Mesothelial cell of epicardium (in vitro differentiated cells): ENCODE results near the gene NLRP13. TPM values are rescaled to one million over a fixed set of nuclear protein-coding genes. Genes with fewer than 3 reads are reported as not detected.

Experiments
- DNase-seq, 2 experiments: peaks; one replicate each; pipeline ENCODE4 v3.0.0; 2021; ENCODE audit warnings: low spot score in 2 of 2; ENCODE audit not compliant: unreplicated experiment in 2 of 2
- H3K27ac Mint-ChIP-seq: 2 replicates; pipeline ENCODE4 v1.8.0; 2021; ENCODE audit warnings: mixed read lengths
- H3K27me3 Mint-ChIP-seq: 2 replicates; pipeline ENCODE4 v1.8.0; 2021; ENCODE audit warnings: low read depth, mixed read lengths
- H3K36me3 Mint-ChIP-seq: 2 replicates; pipeline ENCODE4 v1.8.0; 2021; ENCODE audit warnings: mixed read lengths
- H3K4me1 Mint-ChIP-seq: 2 replicates; pipeline ENCODE4 v1.8.0; 2021; ENCODE audit warnings: mixed read lengths
- H3K4me3 Mint-ChIP-seq: 2 replicates; pipeline ENCODE4 v1.8.0; 2021; ENCODE audit warnings: mild to moderate bottlenecking, moderate library complexity, mixed read lengths
- H3K9me3 Mint-ChIP-seq: 2 replicates; pipeline ENCODE4 v1.8.0; 2021; ENCODE audit warnings: mixed read lengths
- CTCF ChIP-seq: fragments of 200-600 bp; sonication (generic); IDR thresholded peaks from one replicate; pipeline ENCODE4 v1.5.0; 2021; ENCODE audit warnings: antibody characterized with exemption; ENCODE audit not compliant: unreplicated experiment
- total RNA-seq: library from RNA; stranded (reverse); gene quantifications from 3 replicates; pipeline ENCODE4 v1.2.1, GENCODE V29; 2021

The NLRP13 gene
- total RNA-seq, 1 donor from 2014 or later = not detected

GRCh38 chr19:55867101-55867500, 65.0 kb downstream of the NLRP13 start:
- DNase-seq = no peak
- Mint-ChIP-seq H3K36me3 (peaks cover 10% of the 10 kb centered on the region), H3K27me3 (no peaks in the 10 kb centered on the region), H3K27ac (no peak overlapping the region), H3K4me3 (no peak overlapping the region), H3K9me3 (peaks cover 59% of the 10 kb centered on the region), H3K4me1 (no peaks in the 10 kb centered on the region)
- TF ChIP-seq CTCF = no peak

GRCh38 chr19:55866521-55866920, 65.6 kb downstream of the NLRP13 start:
- no peak for TF ChIP-seq CTCF
- H3K4me3 Mint-ChIP-seq = no peak overlapping the region
- H3K9me3 Mint-ChIP-seq = peaks cover 62% of the 10 kb centered on the region
- no peaks in the 10 kb centered on the region for H3K4me1 Mint-ChIP-seq
- peaks cover 10% of the 10 kb centered on the region for H3K36me3 Mint-ChIP-seq
- H3K27me3 Mint-ChIP-seq = no peaks in the 10 kb centered on the region
- H3K27ac Mint-ChIP-seq = no peak overlapping the region
- DNase-seq = no peak

- H3K27me3 Mint-ChIP-seq = no peaks in the 10 kb centered on the region
- H3K4me1 Mint-ChIP-seq = no peaks in the 10 kb centered on the region
- peaks cover 47% of the 10 kb centered on the region for H3K9me3 Mint-ChIP-seq
- peaks cover 4% of the 10 kb centered on the region for H3K36me3 Mint-ChIP-seq
- DNase-seq = no peak
- no peak overlapping the region for H3K27ac Mint-ChIP-seq
- H3K4me3 Mint-ChIP-seq = no peak overlapping the region
- no peak for TF ChIP-seq CTCF
Measured at GRCh38 chr19:55858969-55859368, 73.2 kb downstream of the NLRP13 start.

GRCh38 chr19:55858401-55858800, 73.7 kb downstream of the NLRP13 start:
- DNase-seq = no peak
- H3K4me3 Mint-ChIP-seq = no peak overlapping the region
- TF ChIP-seq CTCF = no peak
- H3K36me3 Mint-ChIP-seq = peaks cover 4% of the 10 kb centered on the region
- no peaks in the 10 kb centered on the region for H3K4me1 Mint-ChIP-seq
- peaks cover 52% of the 10 kb centered on the region for H3K9me3 Mint-ChIP-seq
- no peaks in the 10 kb centered on the region for H3K27me3 Mint-ChIP-seq
- no peak overlapping the region for H3K27ac Mint-ChIP-seq

GRCh38 chr19:55857974-55858373, 74.2 kb downstream of the NLRP13 start:
- no peak for DNase-seq
- no peak overlapping the region for H3K27ac Mint-ChIP-seq
- no peak for TF ChIP-seq CTCF
- H3K9me3 Mint-ChIP-seq = peaks cover 52% of the 10 kb centered on the region
- no peaks in the 10 kb centered on the region for H3K27me3 Mint-ChIP-seq
- no peaks in the 10 kb centered on the region for H3K4me1 Mint-ChIP-seq
- no peak overlapping the region for H3K4me3 Mint-ChIP-seq
- H3K36me3 Mint-ChIP-seq = peaks cover 4% of the 10 kb centered on the region

GRCh38 chr19:55857149-55857548, 75.0 kb downstream of the NLRP13 start:
- peaks cover 57% of the 10 kb centered on the region for H3K9me3 Mint-ChIP-seq
- TF ChIP-seq CTCF = no peak
- no peaks in the 10 kb centered on the region for H3K27me3 Mint-ChIP-seq
- H3K36me3 Mint-ChIP-seq = peaks cover 5% of the 10 kb centered on the region
- DNase-seq = no peak
- no peak overlapping the region for H3K4me3 Mint-ChIP-seq
- H3K27ac Mint-ChIP-seq = no peak overlapping the region
- no peaks in the 10 kb centered on the region for H3K4me1 Mint-ChIP-seq
